Upper lobe of left lung (tissue), 4 donors: Measurements from ENCODE around the gene TTC39A.

ENCODE experiments used
- POLR2A ChIP-seq, 4 donors: fragments of 450-650 bp; IDR thresholded peaks; one replicate each; pipeline ENCODE4 v1.5.1; 2016 to 2017; ENCODE audit warnings: antibody characterized with exemption in 4 of 4, mild to moderate bottlenecking in 2 of 4
- POLR2AphosphoS5 ChIP-seq, 2 donors: sonication (generic); formaldehyde crosslinking; IDR thresholded peaks; one replicate each; pipeline ENCODE4 v1.5.1; 2017; ENCODE audit warnings: antibody characterized with exemption in 2 of 2
- TF ChIP-seq, protein P1 (sequence below), 6 experiments: fragments of 450-650 bp in 4 of 6; fragments of 200-600 bp in 2 of 6; sonication (generic) in 2 of 6; IDR thresholded peaks; one replicate each; pipeline ENCODE4 v1.5.1; 2016 to 2019; ENCODE audit warnings: antibody characterized with exemption in 6 of 6

DNA sequence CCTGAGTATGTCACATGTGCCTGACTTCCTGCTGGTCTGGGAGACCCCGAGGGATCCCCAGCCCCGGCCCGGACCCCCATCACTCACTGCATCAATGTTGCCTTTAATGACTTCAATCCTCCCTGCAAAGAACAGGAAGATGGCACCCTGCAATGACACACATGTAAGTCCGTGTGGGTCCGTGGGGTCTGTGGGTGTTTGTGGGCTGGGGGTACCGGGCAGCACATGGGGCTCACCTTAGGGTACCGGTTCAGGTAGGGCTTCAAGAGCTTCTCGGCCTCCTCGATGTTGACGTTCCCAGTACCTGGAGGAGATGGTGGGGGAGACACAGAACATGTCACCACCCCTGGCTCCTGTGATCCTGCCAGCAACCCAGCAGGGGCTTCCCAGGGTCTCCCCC is 28.1 kb downstream of the TTC39A start:
- TF ChIP-seq POLR2A (IDR thresholded peaks at IDR 0.05) (no peak), POLR2AphosphoS5 (IDR thresholded peaks at IDR 0.05) (no peak)
- TF ChIP-seq, protein P1, sequence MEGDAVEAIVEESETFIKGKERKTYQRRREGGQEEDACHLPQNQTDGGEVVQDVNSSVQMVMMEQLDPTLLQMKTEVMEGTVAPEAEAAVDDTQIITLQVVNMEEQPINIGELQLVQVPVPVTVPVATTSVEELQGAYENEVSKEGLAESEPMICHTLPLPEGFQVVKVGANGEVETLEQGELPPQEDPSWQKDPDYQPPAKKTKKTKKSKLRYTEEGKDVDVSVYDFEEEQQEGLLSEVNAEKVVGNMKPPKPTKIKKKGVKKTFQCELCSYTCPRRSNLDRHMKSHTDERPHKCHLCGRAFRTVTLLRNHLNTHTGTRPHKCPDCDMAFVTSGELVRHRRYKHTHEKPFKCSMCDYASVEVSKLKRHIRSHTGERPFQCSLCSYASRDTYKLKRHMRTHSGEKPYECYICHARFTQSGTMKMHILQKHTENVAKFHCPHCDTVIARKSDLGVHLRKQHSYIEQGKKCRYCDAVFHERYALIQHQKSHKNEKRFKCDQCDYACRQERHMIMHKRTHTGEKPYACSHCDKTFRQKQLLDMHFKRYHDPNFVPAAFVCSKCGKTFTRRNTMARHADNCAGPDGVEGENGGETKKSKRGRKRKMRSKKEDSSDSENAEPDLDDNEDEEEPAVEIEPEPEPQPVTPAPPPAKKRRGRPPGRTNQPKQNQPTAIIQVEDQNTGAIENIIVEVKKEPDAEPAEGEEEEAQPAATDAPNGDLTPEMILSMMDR (IDR thresholded peaks at IDR 0.05), result no peak
